H54 (cell line): ENCODE results near the gene PEAK1.

ENCODE experiments used
- DNase-seq: peaks from one replicate; pipeline ENCODE4 v3.0.0; 2011; ENCODE audit warnings: low spot score, mixed read lengths; ENCODE audit not compliant: insufficient read length
- FAIRE-seq: peaks from 3 replicates; lab custom pipeline; 2011; peaks lifted over from hg19 to GRCh38; lab: Jason Lieb, UNC
- POLR2A ChIP-seq: IDR thresholded peaks from 2 replicates; pipeline ENCODE4 v1.6.1; 2011; ENCODE audit warnings: low read depth, mild to moderate bottlenecking, low read length

The PEAK1 gene, protein sequence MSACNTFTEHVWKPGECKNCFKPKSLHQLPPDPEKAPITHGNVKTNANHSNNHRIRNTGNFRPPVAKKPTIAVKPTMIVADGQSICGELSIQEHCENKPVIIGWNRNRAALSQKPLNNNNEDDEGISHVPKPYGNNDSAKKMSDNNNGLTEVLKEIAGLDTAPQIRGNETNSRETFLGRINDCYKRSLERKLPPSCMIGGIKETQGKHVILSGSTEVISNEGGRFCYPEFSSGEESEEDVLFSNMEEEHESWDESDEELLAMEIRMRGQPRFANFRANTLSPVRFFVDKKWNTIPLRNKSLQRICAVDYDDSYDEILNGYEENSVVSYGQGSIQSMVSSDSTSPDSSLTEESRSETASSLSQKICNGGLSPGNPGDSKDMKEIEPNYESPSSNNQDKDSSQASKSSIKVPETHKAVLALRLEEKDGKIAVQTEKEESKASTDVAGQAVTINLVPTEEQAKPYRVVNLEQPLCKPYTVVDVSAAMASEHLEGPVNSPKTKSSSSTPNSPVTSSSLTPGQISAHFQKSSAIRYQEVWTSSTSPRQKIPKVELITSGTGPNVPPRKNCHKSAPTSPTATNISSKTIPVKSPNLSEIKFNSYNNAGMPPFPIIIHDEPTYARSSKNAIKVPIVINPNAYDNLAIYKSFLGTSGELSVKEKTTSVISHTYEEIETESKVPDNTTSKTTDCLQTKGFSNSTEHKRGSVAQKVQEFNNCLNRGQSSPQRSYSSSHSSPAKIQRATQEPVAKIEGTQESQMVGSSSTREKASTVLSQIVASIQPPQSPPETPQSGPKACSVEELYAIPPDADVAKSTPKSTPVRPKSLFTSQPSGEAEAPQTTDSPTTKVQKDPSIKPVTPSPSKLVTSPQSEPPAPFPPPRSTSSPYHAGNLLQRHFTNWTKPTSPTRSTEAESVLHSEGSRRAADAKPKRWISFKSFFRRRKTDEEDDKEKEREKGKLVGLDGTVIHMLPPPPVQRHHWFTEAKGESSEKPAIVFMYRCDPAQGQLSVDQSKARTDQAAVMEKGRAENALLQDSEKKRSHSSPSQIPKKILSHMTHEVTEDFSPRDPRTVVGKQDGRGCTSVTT (N-terminal part only)

GRCh38 chr15:77419836-77420609 lies at the start of gene PEAK1:
Gene PEAK1, minus strand, starts transcription at chr15:77420104. Its CDS starts 238,178 bp downstream, at chr15:77181926.
- peak; percentile 98 for TF ChIP-seq POLR2A
- FAIRE-seq = peak; percentile 15
- peak; percentile 67 for DNase-seq

DNA sequence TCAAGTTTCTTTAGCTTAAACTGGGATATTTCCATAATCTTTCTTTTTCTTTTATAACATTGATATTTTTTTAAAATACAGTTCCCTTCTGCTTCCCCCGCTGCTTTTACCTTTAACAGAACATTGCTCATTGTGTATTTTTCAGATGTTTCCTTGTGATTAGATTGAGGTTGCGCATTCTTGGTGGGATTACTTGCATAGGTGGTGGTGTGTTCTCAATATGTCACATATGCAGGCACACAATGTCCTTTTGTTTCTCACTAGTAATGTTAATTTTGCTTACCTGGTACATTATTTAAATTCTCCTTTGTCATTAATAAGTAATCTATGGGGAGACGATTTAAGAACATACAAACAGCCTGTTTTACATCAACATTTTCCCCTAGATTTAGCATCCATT lies 49.0 kb upstream of the PEAK1 start:
- FAIRE-seq (no peak), DNase-seq (no peak)
- no peak for TF ChIP-seq POLR2A

GRCh38 chr15:77466521-77466920 lies 46.6 kb upstream of the PEAK1 start:
- TF ChIP-seq POLR2A = no peak
- no peak for DNase-seq
- no peak for FAIRE-seq

DNA sequence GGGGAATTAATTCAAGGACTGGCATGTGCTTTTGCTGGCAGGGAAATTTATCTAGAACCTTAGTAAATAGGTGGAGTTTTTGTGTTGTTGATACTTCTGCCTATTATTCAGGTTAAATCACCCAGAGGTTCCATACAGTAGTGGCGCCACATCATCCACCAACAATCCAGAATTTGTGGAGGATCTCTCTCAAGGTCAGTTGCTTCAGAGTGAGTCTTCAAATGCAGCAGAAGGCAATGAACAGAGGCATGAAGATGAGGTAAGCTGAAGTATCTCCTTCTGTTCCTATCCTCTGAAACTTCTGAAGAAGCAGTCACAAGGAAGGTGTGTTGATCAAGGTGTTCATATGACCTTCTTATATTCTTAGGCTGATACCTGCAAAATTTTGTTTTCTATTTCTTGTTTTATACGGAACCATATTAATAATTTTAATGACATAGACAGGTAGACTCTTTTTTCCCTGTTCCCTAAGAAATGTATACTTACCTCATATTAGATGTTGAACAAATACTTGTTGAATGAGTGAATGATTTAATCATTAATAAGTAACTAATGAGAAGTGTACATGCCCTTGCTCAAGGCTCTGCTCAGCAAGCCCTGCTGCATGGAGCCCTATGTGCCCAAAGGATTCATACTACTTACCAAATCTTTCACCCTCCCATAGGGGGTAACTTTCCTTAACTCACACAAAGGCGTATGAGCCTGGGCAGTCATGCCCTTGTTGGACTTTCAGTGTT lies 44.4 kb upstream of the PEAK1 start:
- FAIRE-seq (no peak), DNase-seq (no peak)
- TF ChIP-seq POLR2A = no peak

GRCh38 chr15:77461486-77461885 lies 41.6 kb upstream of the PEAK1 start:
- no peak for TF ChIP-seq POLR2A
- FAIRE-seq = no peak
- no peak for DNase-seq

DNA sequence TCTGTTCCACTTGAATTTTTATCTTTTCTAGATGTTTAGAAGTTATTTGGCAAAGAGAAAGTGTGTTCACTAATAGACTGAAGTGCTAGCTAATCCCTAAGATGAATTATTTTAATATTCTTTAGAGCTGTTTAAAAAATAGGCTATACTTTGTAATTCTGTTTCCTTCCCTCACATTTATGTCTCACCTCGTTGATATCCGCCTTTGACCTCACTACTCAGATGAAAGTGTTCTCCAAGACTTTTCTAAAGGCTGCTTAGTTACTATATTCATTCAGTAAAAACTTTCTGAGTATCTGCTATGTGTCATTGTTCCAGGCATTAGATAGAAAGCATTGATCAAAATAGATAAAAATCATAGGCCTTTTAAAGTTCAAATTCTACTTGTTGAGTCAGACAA lies 39.1 kb upstream of the PEAK1 start:
- no peak for DNase-seq
- TF ChIP-seq POLR2A = no peak
- FAIRE-seq = no peak

- FAIRE-seq (no peak), DNase-seq (no peak)
These were observed 38.0 kb upstream of the PEAK1 start for GRCh38 chr15:77457905-77458265.

DNA sequence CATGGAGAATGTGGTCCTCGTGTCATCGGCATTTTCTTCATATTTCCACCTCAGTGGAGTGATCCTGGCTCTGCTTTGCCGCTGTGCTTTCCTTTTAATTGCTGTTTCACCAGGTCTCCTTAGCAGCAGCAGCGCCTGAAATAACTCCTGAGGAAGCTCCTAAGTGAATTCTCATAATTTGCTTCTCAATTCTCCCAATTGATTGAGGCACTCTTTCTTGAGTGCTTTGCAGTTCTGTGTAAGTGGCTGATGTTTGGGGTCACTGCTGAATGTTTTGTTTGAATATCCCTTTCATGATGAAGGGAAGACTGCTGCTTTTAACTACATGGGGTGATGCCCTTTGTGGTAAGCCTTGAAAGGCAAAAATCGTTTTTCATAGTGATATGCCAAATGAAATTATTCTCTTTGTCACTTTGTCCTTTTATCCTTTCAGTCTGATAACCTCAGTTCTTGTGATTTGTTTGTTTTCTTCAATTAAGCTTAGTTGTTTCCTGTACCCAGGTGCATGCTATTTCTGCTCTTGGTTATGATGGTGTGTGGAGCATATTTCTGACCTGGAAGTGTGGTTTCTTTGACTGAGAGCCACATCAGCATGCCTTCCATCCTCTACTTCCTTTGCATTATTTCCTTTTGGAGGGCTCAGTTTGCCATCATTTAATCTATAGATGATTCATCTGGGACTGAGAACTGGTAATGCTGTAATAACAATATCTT lies 37.4 kb upstream of the PEAK1 start:
- no peak for TF ChIP-seq POLR2A
- FAIRE-seq (peak; percentile 15), DNase-seq (no peak)

More at GRCh38 chr15:77457905-77458265, 38.0 kb upstream of the PEAK1 start:
- no peak for TF ChIP-seq POLR2A

GRCh38 chr15:77456746-77457145 lies 36.8 kb upstream of the PEAK1 start:
- TF ChIP-seq POLR2A = no peak
- DNase-seq (no peak), FAIRE-seq (no peak)

GRCh38 chr15:77455696-77456321 lies 35.9 kb upstream of the PEAK1 start:
- no peak for DNase-seq

DNA sequence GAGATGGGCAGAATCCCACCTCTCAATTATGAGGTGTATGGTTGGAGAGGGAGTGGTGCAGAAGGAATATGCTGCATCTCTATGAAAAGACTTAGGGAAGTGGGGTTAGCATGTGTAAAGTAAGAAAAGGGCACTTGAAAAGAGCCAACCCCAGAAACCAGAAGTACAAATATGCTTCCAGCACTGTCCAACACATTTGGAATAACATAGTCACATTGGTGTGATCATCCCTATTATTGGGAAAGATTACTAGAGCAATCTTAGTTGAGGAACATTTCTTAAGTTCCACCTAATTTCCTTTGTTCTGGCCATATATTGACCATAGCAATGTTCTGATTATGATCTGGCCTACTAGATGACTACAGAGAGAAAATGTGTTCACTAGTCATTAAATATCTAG lies 35.0 kb upstream of the PEAK1 start:
- DNase-seq (no peak), FAIRE-seq (no peak)
- TF ChIP-seq POLR2A = no peak

More at GRCh38 chr15:77455696-77456321, 35.9 kb upstream of the PEAK1 start:
- TF ChIP-seq POLR2A = no peak
- peak; percentile 43 for FAIRE-seq
